GM10248 (cell line): ENCODE measurements around the gene EEPD1.
"Not testable (repeated sequence)": the region's sequence is repeated elsewhere in the genome, so short reads cannot be mapped to it uniquely, and the experiment has no call there.

Source experiments
- CTCF ChIA-PET: fragments of 300-600 bp; sonication (Branson Sonifier 250); formaldehyde crosslinking; extraction: SDS; loops from one replicate; lab custom pipeline; 2021; ENCODE audit warnings: antibody characterized with exemption; lab: Yijun Ruan, JAX
- POLR2A ChIA-PET: fragments of 350-650 bp; sonication (Branson Sonifier 250); formaldehyde crosslinking; extraction: SDS; loops from one replicate; lab custom pipeline; 2020; ENCODE audit warnings: antibody characterized with exemption; lab: Yijun Ruan, JAX
- DNase-seq: peaks from one replicate; pipeline ENCODE4 v3.0.0; 2012; ENCODE audit errors: extremely low spot score
- TF ChIP-seq, protein P1 (sequence below): IDR thresholded peaks from 2 replicates; pipeline ENCODE4 v1.5.1; 2012; ENCODE audit warnings: mild to moderate bottlenecking, low read depth; ENCODE audit errors: extremely low read depth, missing control alignments, control extremely low read depth

The EEPD1 gene

GRCh38 chr7:36317276-36317675 lies 164.2 kb downstream of the EEPD1 start:
- DNase-seq: no peak
- TF ChIP-seq, protein P1, sequence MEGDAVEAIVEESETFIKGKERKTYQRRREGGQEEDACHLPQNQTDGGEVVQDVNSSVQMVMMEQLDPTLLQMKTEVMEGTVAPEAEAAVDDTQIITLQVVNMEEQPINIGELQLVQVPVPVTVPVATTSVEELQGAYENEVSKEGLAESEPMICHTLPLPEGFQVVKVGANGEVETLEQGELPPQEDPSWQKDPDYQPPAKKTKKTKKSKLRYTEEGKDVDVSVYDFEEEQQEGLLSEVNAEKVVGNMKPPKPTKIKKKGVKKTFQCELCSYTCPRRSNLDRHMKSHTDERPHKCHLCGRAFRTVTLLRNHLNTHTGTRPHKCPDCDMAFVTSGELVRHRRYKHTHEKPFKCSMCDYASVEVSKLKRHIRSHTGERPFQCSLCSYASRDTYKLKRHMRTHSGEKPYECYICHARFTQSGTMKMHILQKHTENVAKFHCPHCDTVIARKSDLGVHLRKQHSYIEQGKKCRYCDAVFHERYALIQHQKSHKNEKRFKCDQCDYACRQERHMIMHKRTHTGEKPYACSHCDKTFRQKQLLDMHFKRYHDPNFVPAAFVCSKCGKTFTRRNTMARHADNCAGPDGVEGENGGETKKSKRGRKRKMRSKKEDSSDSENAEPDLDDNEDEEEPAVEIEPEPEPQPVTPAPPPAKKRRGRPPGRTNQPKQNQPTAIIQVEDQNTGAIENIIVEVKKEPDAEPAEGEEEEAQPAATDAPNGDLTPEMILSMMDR: no peak
- ChIA-PET CTCF (interaction anchor here (1.2 to 5.0 kb wide), 9 partner anchors 9 to 400 kb away, joined by 3 to 44 read pairs (median 10); no protein-coding TSS in a partner anchor), POLR2A (no interaction called here)

DNA sequence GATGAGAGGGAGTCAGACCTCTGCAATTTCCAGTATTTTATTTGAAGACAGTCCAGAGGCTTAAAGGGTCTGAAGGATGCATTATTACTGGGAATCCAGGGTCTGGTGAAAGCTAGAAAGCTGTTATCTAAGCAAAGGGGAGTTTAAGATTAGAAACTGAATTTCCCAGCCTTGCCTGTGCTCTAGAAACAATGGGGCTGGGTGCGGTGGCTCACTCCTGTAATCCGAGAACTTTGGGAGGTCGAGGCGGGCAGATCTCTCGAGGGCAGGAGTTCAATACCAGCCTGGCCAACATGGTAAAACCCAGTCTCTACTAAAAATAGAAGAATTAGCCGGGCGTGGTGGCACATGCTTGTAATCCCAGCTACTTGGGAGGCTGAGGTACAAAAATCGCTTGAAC lies 165.1 kb downstream of the EEPD1 start:
- ChIA-PET CTCF (interaction anchor here (1.0 to 5.0 kb wide), 25 partner anchors 9 to 893 kb away, joined by 3 to 44 read pairs (median 6); a partner anchor contains a TSS), POLR2A (no interaction called here)
- TF ChIP-seq, protein P1: no peak
- no peak for DNase-seq

DNA sequence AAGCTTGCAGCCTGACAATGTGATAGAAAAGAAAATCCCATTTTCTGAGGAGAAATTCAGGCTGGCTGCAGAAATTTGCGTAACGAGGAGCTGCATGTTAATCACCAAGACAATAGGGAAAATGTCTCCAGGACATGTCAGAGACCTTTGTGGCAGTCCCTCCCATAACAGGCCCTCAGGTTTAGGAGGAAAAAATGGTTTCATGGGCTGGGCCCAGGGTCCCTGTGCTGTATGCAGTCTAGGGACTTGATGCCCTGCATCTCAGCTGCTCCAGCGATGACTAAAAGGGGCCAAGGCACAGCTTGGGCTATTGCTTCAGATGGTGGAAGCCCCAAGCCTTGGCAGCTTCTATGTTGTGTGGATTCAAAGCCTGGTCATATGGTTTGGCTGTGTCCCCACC lies 168.2 kb downstream of the EEPD1 start:
- POLR2A ChIA-PET, DNase-seq: not testable (repeated sequence)
- CTCF ChIA-PET: interaction anchor here (4.1 to 5.0 kb wide), 2 partner anchors 16 to 336 kb away, joined by 19 to 44 read pairs; no protein-coding TSS in a partner anchor

DNA sequence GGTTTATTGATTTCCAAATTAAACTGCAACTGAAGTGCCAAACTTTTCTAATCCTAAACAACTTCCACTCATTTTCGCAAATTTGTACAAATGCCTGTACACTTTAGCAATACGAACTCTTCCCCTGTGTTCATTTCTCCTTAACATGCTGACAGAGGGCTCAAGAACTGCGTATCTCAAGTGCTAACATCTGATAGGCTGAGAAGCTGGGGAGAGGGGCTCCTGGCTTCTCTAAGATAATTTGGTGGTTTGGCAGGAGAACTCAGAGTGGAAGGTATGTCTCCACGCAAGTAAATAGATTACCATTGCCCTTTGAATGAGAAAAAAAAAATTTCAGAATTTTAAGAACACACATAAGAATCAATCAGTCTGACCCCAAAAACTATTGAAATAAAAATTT lies 183.3 kb downstream of the EEPD1 start:
- no peak for DNase-seq
- ChIA-PET CTCF (interaction anchor here (1.3 to 3.4 kb wide), 2 partner anchors 17 to 49 kb away, joined by 3 to 13 read pairs; no protein-coding TSS in a partner anchor), POLR2A (no interaction called here)
- TF ChIP-seq, protein P1: no peak

DNA sequence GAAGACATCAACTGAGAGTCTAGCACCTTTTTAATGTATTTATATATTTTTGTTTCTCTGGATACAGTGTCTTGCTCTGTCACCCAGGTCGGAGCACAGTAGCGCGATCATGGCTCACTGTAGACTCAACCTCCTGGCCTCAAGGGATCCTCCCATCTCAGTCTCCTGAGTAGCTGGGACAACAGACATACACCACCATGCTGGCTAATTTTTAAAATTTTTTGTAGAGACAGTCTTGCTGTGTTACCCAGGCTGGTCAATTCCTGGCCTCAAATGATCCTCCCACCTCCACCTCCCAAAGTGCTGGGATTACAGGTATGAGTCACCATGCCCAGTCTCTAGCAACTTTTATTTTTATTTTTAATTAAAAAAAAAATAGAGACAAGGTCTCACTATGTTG lies 185.2 kb downstream of the EEPD1 start:
- DNase-seq: no peak
- TF ChIP-seq, protein P1: no peak
- CTCF ChIA-PET: no interaction called here
- POLR2A ChIA-PET: no interaction called here

DNA sequence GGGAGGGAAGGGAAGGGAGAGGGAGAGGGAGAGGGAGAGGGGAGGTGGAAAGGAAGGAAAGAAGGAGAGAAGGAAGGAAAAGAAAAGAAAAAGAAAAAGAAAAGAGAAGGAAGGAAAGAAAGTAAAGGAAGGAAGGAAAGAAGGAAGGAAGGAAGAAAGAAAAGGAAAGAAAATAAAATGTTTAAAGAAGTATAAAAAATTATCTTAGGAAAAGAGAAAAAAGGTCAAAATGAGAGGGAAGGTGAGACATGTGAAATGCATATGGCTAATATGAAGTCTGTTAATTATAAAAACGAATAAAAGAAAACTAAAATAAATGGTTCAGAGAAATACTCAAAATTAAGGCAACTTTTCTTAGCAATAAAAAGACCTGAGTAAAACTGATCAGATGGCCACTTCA lies 190.5 kb downstream of the EEPD1 start:
- ChIA-PET POLR2A (no interaction called here), CTCF (interaction anchor here (1.3 kb wide), 2 partner anchors 14 to 23 kb away, joined by 3 read pairs; a partner anchor contains a TSS)
- TF ChIP-seq, protein P1: no peak
- no peak for DNase-seq

DNA sequence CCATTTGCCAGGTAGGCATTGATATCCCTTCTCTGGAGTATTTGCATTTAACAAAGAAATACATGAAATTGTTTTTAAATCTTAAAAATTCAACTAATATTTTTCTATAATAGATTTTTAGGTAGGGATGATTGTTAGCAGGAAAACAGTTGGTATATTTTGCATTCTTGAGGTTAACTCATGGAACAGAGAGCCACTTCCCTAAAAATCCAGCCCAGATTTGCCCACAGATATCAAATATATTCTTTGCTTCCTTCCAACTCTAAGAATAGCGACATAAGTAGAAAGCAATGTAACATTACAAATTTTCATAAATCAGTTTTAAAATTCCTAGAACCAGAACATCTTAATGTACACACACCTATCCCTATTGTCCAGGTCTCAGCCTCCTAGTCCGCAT lies 191.6 kb downstream of the EEPD1 start:
- TF ChIP-seq, protein P1: no peak
- DNase-seq: no peak
- POLR2A ChIA-PET: no interaction called here
- CTCF ChIA-PET: no interaction called here
